ENCODE measurements around the gene C6orf118. TPM values are rescaled to one million over a fixed set of nuclear protein-coding genes. Genes with fewer than 3 reads are reported as not detected.

Gene C6orf118
- total RNA-seq, 6 experiments from 2014 or later: not detected

DNA sequence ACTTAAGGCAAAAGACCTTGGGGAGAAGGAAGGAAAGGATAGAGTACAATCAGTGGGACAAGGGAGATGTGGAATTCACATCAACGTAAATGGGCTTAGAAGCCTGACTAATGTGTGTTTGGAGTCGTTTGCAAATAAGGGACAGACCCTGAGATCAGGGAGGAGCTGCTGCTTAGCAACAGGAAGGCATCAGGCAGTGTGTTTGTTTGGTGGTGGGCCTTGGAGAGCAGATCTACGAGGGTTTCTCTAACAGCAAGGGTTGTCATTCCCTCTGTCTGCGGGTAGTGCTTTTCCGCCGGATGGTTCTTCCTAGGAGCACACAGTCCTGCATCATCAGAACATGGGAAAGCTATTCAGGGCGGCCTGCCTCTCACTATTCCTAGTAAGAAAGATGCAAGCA lies 40.4 kb downstream of the C6orf118 start:
- Mint-ChIP-seq H3K4me3 (no peak overlapping the region), H3K27me3 (ENCODE audit: insufficient read depth) (peaks cover 1% of the 10 kb centered on the region; the same call in 1 of the 2 replicates), H3K9me3 (peaks cover 62% of the 10 kb centered on the region), H3K36me3 (ENCODE audit: low read depth) (no peaks in the 10 kb centered on the region; the same call in none of the 2 replicates), H3K27ac (no peak overlapping the region), H3K4me1 (ENCODE audit: low read depth) (no peaks in the 10 kb centered on the region)
- TF ChIP-seq CTCF (IDR thresholded peaks at IDR 0.05): no peak
- DNase-seq: no peak

DNA sequence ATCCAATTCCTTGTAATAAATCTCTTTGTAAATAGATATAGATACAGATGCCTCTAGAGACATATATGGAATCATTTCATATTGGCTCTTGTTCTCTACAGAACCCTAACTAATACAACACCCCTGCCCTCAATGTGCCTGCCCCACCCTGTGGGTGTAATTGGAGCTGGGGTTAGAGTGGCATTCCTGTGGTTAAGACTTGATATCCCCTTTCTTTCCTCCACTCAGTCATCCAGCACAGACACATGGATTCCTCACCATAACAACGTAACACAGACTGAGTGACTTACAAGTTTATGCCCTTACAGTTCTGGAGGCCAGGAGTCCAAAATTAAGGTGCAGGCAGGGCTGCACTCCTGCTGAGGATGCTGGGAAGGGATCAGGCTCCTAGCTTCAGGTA lies 42.8 kb downstream of the C6orf118 start:
- H3K36me3 Mint-ChIP-seq (ENCODE audit: low read depth): no peaks in the 10 kb centered on the region
- H3K4me1 Mint-ChIP-seq (ENCODE audit: low read depth): no peaks in the 10 kb centered on the region
- peaks cover 63% of the 10 kb centered on the region for H3K9me3 Mint-ChIP-seq
- H3K27ac Mint-ChIP-seq: no peak overlapping the region
- no peak for DNase-seq
- TF ChIP-seq CTCF (IDR thresholded peaks at IDR 0.05): no peak
- no peaks in the 10 kb centered on the region for H3K27me3 Mint-ChIP-seq (ENCODE audit: insufficient read depth)
- H3K4me3 Mint-ChIP-seq: no peak overlapping the region

DNA sequence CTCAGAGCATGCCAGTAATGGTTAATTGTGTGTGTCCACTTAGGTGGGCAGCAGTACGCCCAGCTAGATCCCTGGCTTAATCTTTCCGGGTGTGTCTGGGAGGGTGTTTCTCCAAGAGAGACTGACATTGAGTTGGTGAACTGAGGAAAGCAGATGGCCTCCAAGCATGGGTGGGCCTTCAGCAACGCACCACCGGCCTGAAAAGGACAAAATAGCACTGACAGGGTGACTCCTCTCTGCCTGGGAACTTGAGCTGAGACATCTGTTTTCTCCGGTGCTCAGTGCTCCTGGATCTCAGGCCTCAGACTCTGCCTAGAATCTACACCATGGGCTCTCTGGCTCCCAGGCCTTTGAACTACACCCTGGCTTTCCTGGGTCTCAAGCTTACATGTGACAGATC lies 43.2 kb downstream of the C6orf118 start:
- H3K27me3 Mint-ChIP-seq (ENCODE audit: insufficient read depth): no peaks in the 10 kb centered on the region

DNA sequence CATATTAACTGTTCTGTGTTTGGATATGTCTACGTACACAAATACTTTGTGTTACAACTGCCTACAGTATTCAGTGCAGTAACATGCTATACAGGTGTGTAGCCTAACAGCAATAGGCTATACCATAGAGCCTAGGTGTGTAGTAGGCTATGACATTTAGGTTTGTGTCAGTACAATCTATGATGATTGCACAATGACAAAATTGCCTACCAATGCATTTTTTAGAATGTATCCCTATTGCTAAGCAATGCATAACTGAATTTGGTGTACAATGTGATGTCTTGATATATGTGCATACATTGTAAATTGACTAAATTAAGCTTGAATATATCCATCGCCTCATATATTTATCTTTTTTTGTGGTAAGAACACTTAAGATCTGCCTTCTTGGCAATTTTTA lies 48.9 kb downstream of the C6orf118 start:
- Mint-ChIP-seq H3K27me3 (ENCODE audit: insufficient read depth) (peaks cover 1% of the 10 kb centered on the region; the same call in 1 of the 2 replicates), H3K36me3 (ENCODE audit: low read depth) (peaks cover 10% of the 10 kb centered on the region; the same call in 1 of the 2 replicates), H3K27ac (no peak overlapping the region), H3K9me3 (peaks cover 68% of the 10 kb centered on the region), H3K4me1 (ENCODE audit: low read depth) (no peaks in the 10 kb centered on the region), H3K4me3 (no peak overlapping the region)
- no peak for TF ChIP-seq CTCF (IDR thresholded peaks at IDR 0.05)
- DNase-seq: no peak

More for the DNA sequence above, 43.2 kb downstream of the C6orf118 start:
- no peaks in the 10 kb centered on the region for H3K36me3 Mint-ChIP-seq (ENCODE audit: low read depth)
- peaks cover 64% of the 10 kb centered on the region for H3K9me3 Mint-ChIP-seq
- DNase-seq: no peak
- no peak overlapping the region for H3K4me3 Mint-ChIP-seq
- no peak overlapping the region for H3K27ac Mint-ChIP-seq
- H3K4me1 Mint-ChIP-seq (ENCODE audit: low read depth): no peaks in the 10 kb centered on the region
- no peak for TF ChIP-seq CTCF (IDR thresholded peaks at IDR 0.05)

GRCh38 chr6:165249808-165250207 lies 59.6 kb downstream of the C6orf118 start:
- DNase-seq: no peak
- TF ChIP-seq CTCF (IDR thresholded peaks at IDR 0.05): no peak
- Mint-ChIP-seq H3K36me3 (ENCODE audit: low read depth) (peaks cover 5% of the 10 kb centered on the region; the same call in 1 of the 2 replicates), H3K27me3 (ENCODE audit: insufficient read depth) (no peaks in the 10 kb centered on the region), H3K27ac (no peak overlapping the region), H3K4me3 (no peak overlapping the region), H3K4me1 (ENCODE audit: low read depth) (no peaks in the 10 kb centered on the region), H3K9me3 (peaks cover 62% of the 10 kb centered on the region)

GRCh38 chr6:165245701-165246100 lies 63.7 kb downstream of the C6orf118 start:
- H3K36me3 Mint-ChIP-seq (ENCODE audit: low read depth): peaks cover 5% of the 10 kb centered on the region; the same call in 1 of the 2 replicates
- H3K27ac Mint-ChIP-seq: no peak overlapping the region
- H3K4me1 Mint-ChIP-seq (ENCODE audit: low read depth): no peaks in the 10 kb centered on the region
- no peak for TF ChIP-seq CTCF (IDR thresholded peaks at IDR 0.05)
- no peaks in the 10 kb centered on the region for H3K27me3 Mint-ChIP-seq (ENCODE audit: insufficient read depth)
- H3K9me3 Mint-ChIP-seq: peaks cover 64% of the 10 kb centered on the region
- no peak for DNase-seq
- no peak overlapping the region for H3K4me3 Mint-ChIP-seq
